ENCODE data around the gene IL17RD. TPM values are rescaled to one million over a fixed set of nuclear protein-coding genes. Genes with fewer than 3 reads are reported as not detected.

Gene IL17RD
- total and polyA plus RNA-seq, 7 donors = 0.19 to 1.8 (median 0.86) TPM

DNA sequence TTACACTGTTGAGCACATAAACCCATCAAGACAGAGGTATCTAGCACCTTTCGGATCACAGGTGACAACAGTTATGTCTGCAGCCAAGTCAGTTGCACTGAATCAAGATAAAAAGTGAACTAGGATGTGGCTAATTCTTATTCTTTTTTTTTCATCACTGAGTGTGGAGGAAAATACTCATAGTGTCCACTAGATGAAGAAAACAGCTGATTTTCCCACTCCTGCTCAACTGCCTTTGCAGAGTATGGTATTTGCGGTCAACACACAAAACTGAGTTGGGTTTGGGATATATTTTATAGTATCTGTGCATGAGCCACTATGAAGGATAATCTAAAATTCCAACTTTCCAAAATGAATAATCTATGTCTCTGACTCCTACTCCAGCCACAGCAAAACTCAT, 32.5 kb downstream of the IL17RD start:
- no peaks in the 10 kb centered on the region for H3K27me3 ChIP-seq (ENCODE audit: insufficient read depth in 3 of 3, low read length in 2 of 3)
- H3K27ac ChIP-seq = no peak overlapping the region
- intact Hi-C loops (cut with DNase I) = no loop called here
- H3K4me1 ChIP-seq = no peaks in the 10 kb centered on the region
- DNase-seq = no peak
- no peak for ATAC-seq
- no peaks in the 10 kb centered on the region for H3K36me3 ChIP-seq (ENCODE audit: insufficient read depth in 1 of 2, low read depth in 1 of 2)
- H3K4me3 ChIP-seq = no peak overlapping the region
- H3K9me3 ChIP-seq = no peaks in the 10 kb centered on the region
- WGBS, 3 donors = 76 to 86% (median 78%) methylated on average over 2 of the region's 2 CpGs
- TF ChIP-seq, protein P1, sequence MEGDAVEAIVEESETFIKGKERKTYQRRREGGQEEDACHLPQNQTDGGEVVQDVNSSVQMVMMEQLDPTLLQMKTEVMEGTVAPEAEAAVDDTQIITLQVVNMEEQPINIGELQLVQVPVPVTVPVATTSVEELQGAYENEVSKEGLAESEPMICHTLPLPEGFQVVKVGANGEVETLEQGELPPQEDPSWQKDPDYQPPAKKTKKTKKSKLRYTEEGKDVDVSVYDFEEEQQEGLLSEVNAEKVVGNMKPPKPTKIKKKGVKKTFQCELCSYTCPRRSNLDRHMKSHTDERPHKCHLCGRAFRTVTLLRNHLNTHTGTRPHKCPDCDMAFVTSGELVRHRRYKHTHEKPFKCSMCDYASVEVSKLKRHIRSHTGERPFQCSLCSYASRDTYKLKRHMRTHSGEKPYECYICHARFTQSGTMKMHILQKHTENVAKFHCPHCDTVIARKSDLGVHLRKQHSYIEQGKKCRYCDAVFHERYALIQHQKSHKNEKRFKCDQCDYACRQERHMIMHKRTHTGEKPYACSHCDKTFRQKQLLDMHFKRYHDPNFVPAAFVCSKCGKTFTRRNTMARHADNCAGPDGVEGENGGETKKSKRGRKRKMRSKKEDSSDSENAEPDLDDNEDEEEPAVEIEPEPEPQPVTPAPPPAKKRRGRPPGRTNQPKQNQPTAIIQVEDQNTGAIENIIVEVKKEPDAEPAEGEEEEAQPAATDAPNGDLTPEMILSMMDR (IDR thresholded peaks at IDR 0.05) = no peak

DNA sequence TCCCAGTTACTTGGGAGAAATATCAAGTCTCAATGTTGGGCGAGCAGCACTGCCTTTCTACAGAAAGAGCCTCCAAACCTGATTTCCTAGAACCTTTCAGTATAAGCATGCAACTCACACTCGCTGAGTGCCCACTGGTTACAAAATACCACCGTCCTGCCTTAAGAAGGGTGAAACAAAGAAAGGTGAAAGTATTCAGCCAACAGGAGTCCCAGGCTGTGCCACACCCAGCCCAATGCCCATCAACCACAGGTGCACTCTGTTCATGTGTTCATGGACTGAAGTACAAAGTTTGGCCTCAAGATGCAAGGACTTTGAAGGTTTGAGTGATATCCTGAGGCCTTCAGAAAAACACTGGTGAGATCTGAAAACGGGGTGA, 34.0 kb downstream of the IL17RD start:
- no peaks in the 10 kb centered on the region for H3K36me3 ChIP-seq (ENCODE audit: insufficient read depth in 1 of 2, low read depth in 1 of 2)
- H3K4me1 ChIP-seq = no peaks in the 10 kb centered on the region
- 56 to 66% (median 66%) methylated on average over 4 of the region's 4 CpGs for WGBS, 3 donors
- TF ChIP-seq, protein P1 (IDR thresholded peaks at IDR 0.05) = no peak
- intact Hi-C loops (cut with DNase I) = no loop called here
- DNase-seq = no peak
- no peaks in the 10 kb centered on the region for H3K9me3 ChIP-seq
- no peak overlapping the region for H3K4me3 ChIP-seq
- H3K27ac ChIP-seq = no peak overlapping the region
- H3K27me3 ChIP-seq (ENCODE audit: insufficient read depth in 3 of 3, low read length in 2 of 3) = no peaks in the 10 kb centered on the region
- ATAC-seq = no peak

DNA sequence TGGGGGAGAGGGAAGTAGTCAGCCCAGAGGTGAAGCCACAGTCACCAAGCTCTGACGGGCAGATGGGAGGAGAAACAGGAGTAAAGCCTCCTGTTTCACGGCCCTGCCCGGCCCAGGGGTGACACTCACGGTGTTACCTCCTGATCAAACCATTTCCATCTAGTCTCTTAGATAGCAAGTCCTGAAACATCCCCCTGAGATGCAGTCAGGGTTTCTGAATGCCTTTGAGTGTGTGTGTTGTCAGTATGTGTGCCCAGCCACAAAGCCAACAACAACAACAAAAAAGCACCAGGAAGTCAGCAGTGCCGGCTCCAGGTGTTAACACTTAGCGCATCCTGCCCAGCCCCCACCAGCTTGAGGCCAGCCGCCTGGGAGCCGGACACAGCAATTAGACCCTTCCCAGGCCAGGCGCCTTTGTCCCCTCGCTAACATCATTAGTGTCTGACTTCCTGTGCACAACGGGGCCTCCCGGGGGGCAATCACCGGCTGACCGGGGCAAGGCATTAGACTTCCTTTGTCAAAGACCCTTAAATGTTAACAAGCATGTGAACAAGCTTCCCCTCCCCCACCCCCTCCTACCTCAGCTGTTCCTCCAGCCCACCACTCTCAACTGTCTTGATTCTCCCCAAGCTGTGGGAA, 34.5 kb downstream of the IL17RD start:
- Histone ChIP-seq H3K4me1 (no peaks in the 10 kb centered on the region), H3K27ac (no peak overlapping the region), H3K9me3 (no peaks in the 10 kb centered on the region), H3K4me3 (no peak overlapping the region), H3K27me3 (ENCODE audit: insufficient read depth in 3 of 3, low read length in 2 of 3) (no peaks in the 10 kb centered on the region), H3K36me3 (ENCODE audit: insufficient read depth in 1 of 2, low read depth in 1 of 2) (no peaks in the 10 kb centered on the region)
- WGBS, 3 donors = 50 to 65% (median 55%) methylated on average over 14 of the region's 14 CpGs
- peak in 1 of 2 donors; percentile 64 for DNase-seq
- TF ChIP-seq, protein P1 (IDR thresholded peaks at IDR 0.05) = no peak
- intact Hi-C loops (cut with DNase I) = no loop called here
- ATAC-seq = peak in 1 of 4 donors; percentile 37

DNA sequence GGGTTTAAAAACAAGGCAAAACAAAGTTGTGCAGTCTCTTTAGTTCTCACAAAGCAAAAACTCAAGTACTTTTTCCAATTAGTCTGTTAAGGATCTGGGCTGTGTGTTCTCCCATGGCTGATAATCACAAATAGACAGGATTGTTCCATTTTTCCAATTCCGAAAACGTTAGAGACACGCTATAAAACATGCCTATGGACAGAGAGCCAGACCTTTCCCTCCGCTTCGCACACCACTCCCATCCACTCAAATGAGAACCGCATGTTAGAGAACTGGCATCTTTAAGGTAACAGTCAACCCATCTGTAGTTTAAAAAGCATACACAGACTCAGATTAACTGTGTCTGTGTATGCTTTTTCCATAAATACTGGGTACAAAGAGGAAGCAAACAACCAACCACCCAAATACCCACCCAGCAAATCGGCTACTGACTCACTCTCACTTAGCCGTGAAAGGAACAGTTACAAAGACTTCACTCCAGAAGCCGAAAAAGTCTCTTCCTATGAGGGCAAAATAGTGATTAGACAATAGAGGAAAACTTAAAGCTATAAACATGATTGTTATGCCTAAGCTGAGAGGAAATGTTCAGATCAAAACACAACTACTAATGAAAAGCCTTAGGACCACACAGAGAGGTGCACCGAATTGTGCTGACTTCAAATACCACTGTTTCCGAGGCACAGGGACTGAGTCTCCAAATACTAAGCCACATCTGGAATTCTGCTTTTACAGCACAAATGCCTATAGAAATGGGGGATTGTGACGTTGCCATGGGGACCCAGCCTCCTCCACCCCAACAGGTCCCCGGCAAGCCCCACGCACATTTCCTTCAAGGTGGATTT, 36.1 kb downstream of the IL17RD start:
- 50 to 59% (median 54%) methylated on average over 14 of the region's 14 CpGs for WGBS, 3 donors
- no peaks in the 10 kb centered on the region for H3K9me3 ChIP-seq
- intact Hi-C loops (cut with DNase I) = no loop called here

More for the DNA sequence above, 36.1 kb downstream of the IL17RD start:
- Histone ChIP-seq H3K36me3 (ENCODE audit: insufficient read depth in 1 of 2, low read depth in 1 of 2) (no peaks in the 10 kb centered on the region), H3K27ac (no peak overlapping the region), H3K4me3 (no peak overlapping the region), H3K27me3 (ENCODE audit: insufficient read depth in 3 of 3, low read length in 2 of 3) (no peaks in the 10 kb centered on the region), H3K4me1 (no peaks in the 10 kb centered on the region)
- DNase-seq = no peak
- no peak for ATAC-seq
- TF ChIP-seq, protein P1 (IDR thresholded peaks at IDR 0.05) = no peak
